ENCODE data around the gene CCND1. TPM values are rescaled to one million over a fixed set of nuclear protein-coding genes. Genes with fewer than 3 reads are reported as not detected.

The CCND1 gene
- total RNA-seq, 1 donor from 2014 or later, result 28.1 TPM

DNA sequence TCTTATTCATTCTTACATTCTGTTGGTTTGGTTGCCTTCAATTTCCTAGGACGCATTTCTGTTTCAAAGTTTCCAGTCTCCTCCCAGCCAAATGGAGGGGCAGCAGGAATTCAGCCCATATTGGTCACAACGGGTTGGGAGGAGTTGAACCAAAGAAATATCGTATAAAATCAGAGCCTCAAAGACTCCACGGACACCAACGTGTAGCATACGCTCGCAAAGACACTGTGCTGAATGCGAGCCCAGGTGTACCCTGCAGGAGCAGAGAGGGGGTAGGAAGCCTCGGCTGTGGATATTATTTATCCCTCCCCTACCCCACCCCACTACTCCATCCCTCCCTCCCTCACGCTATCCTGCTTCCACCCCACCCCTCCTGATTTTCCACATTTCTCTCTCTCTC, 15.5 kb upstream of the CCND1 start:
- intact Hi-C loops (cut with micrococcal nuclease), result no loop called here
- no peaks in the 10 kb centered on the region for H3K4me1 Mint-ChIP-seq (ENCODE audit: low read depth)
- H3K9me3 Mint-ChIP-seq, result peaks cover 3% of the 10 kb centered on the region
- no peaks in the 10 kb centered on the region for H3K36me3 Mint-ChIP-seq (ENCODE audit: low read depth)
- H3K4me3 Mint-ChIP-seq, result no peak overlapping the region
- DNase-seq (ENCODE audit: low spot score), result no peak
- H3K27ac Mint-ChIP-seq, result no peak overlapping the region
- H3K27me3 Mint-ChIP-seq (ENCODE audit: insufficient read depth), result peaks cover 12% of the 10 kb centered on the region

DNA sequence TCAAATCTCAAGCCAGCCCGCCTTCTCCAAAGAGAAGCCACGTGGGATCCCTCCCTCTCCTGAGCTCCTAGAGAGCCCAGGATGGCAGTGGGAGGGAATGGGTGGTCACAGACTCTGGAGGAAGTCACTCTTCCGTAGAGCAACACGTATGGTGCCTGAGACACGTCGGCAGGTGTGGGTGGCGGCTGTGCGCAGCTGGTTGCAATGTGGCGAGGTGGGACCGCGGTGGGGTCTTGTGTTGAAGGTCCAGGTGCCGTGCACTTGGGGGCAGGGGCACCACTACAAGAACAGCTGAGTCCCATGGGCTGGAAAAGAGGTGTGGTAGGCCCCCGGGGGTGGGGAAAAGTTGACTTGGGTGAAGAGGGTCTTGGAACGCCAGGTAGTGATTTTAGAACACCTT, 13.4 kb upstream of the CCND1 start:
- Mint-ChIP-seq H3K27me3 (ENCODE audit: insufficient read depth) (peaks cover 20% of the 10 kb centered on the region), H3K4me1 (ENCODE audit: low read depth) (no peaks in the 10 kb centered on the region), H3K9me3 (peaks cover 3% of the 10 kb centered on the region), H3K27ac (no peak overlapping the region), H3K36me3 (ENCODE audit: low read depth) (no peaks in the 10 kb centered on the region), H3K4me3 (no peak overlapping the region)
- intact Hi-C loops (cut with micrococcal nuclease), result no loop called here
- no peak for DNase-seq (ENCODE audit: low spot score)

DNA sequence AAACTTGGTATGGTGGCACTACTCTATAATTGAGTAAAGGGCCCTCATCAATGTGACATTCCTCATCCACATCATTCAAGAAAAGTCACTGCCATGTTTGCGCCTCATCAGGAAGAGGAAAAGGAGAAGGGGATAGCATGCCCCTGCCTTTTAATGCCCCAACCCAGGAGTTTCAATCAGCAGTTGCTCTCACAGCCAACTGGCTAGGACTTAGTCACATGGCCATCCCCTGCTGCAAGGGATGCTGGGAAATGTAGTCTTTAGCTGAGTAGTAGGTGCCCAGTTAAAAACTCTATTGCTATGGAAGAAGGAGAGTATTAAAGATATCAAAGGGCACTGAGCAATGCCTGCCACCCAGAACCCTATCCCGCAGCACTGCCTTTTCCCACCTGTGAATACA, 10.9 kb upstream of the CCND1 start:
- Mint-ChIP-seq H3K9me3 (peaks cover 3% of the 10 kb centered on the region), H3K27ac (no peak overlapping the region), H3K36me3 (ENCODE audit: low read depth) (no peaks in the 10 kb centered on the region), H3K27me3 (ENCODE audit: insufficient read depth) (peaks cover 30% of the 10 kb centered on the region), H3K4me3 (no peak overlapping the region), H3K4me1 (ENCODE audit: low read depth) (no peaks in the 10 kb centered on the region)
- intact Hi-C loops (cut with micrococcal nuclease), result no loop called here
- DNase-seq (ENCODE audit: low spot score), result no peak

DNA sequence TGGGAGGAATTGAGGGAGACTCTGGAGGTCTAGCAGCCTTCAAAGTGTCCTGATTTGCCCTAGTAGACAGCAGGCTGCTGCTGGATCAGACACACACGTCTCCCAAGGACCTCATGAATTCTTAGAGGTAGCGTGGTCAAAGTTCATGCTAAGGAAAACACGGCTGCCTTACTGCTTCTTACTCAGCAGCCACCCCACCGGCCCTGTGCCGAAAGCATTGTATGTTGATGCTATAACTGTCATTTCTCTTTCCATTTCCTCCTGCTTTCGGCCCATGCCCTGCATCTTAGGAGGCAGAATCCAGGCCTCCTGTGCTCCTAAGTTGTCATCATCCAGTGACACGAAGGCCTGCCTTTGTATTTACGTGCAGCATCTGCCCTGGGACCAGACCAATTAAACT, 10.5 kb upstream of the CCND1 start:
- no peak for DNase-seq (ENCODE audit: low spot score)
- Mint-ChIP-seq H3K4me3 (no peak overlapping the region), H3K27ac (no peak overlapping the region), H3K27me3 (ENCODE audit: insufficient read depth) (peaks cover 34% of the 10 kb centered on the region), H3K4me1 (ENCODE audit: low read depth) (no peaks in the 10 kb centered on the region), H3K9me3 (peaks cover 3% of the 10 kb centered on the region), H3K36me3 (ENCODE audit: low read depth) (no peaks in the 10 kb centered on the region)
- intact Hi-C loops (cut with micrococcal nuclease), result no loop called here

DNA sequence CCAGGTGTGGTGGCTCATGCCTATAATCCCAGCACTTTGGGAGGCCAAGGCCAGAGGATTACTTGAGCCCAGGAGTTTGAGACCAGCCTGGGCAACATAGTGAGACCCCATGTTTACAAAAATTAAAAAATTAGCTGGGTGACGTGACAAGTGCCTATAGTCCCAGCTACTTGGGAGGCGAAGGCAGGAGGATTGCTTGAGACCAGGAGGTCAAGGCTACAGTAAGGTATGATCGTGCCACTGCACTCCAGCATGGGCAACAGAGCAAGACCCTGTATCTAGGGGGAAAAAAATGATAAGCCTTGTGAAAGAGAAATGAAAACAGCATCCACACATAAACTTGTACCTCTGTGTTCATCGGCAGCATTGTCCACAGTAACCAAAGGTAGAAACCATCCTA, 8.1 kb upstream of the CCND1 start:
- no peak for DNase-seq (ENCODE audit: low spot score)
- H3K4me1 Mint-ChIP-seq (ENCODE audit: low read depth), result no peaks in the 10 kb centered on the region
- intact Hi-C loops (cut with micrococcal nuclease), result no loop called here
- H3K27ac Mint-ChIP-seq, result no peak overlapping the region
- no peak overlapping the region for H3K4me3 Mint-ChIP-seq
- no peaks in the 10 kb centered on the region for H3K36me3 Mint-ChIP-seq (ENCODE audit: low read depth)
- peaks cover 3% of the 10 kb centered on the region for H3K9me3 Mint-ChIP-seq
- peaks cover 47% of the 10 kb centered on the region for H3K27me3 Mint-ChIP-seq (ENCODE audit: insufficient read depth)

DNA sequence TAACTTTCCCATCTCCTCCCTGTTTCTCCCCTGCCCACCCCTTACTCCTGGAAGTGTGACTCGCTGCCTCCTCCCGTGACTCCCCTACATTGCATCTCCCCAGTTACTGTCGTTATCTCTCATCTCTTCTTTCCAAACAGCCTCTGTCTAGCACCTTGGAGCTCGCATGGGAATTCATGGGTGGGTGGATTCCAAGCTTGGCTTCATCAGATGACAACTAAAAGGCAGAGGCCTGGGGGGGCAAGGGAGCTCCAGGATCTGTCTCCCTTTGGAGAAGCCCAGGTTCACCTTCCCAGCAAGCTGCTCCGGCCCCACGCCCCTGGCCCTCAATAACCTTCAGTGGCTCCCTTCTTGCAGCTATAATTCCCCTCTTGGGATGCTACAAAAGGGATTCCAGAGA, 6.9 kb upstream of the CCND1 start:
- H3K27ac Mint-ChIP-seq, result no peak overlapping the region
- intact Hi-C loops (cut with micrococcal nuclease), result no loop called here

DNA sequence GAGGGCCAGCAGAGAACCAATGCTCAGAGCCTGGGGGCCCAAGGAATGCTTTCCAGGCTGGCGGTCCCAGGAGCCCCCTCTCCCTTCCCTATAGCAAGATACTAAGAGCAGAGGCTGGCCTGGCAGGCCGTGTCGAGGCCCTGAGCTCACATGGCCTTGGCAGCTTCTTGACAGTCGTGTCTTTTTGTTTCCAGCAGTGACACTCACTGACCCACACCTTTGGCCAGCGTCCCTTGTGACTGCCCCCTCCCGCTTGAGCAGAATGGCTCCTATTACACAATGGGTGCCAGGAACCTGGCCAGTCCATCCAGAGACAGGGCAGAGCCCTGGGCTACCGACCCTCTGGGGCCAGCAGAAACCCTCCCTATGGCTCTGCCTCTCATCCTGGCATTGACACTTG, 6.4 kb upstream of the CCND1 start:
- Mint-ChIP-seq H3K9me3 (peaks cover under 1% of the 10 kb centered on the region), H3K36me3 (ENCODE audit: low read depth) (no peaks in the 10 kb centered on the region), H3K4me3 (no peak overlapping the region), H3K4me1 (ENCODE audit: low read depth) (no peaks in the 10 kb centered on the region), H3K27me3 (ENCODE audit: insufficient read depth) (peaks cover 55% of the 10 kb centered on the region), H3K27ac (no peak overlapping the region)
- no peak for DNase-seq (ENCODE audit: low spot score)
- intact Hi-C loops (cut with micrococcal nuclease), result no loop called here

More for the DNA sequence above, 6.9 kb upstream of the CCND1 start:
- DNase-seq (ENCODE audit: low spot score), result no peak
- peaks cover 3% of the 10 kb centered on the region for H3K9me3 Mint-ChIP-seq
- H3K4me3 Mint-ChIP-seq, result no peak overlapping the region
- no peaks in the 10 kb centered on the region for H3K36me3 Mint-ChIP-seq (ENCODE audit: low read depth)
- H3K27me3 Mint-ChIP-seq (ENCODE audit: insufficient read depth), result peaks cover 53% of the 10 kb centered on the region
- no peaks in the 10 kb centered on the region for H3K4me1 Mint-ChIP-seq (ENCODE audit: low read depth)

DNA sequence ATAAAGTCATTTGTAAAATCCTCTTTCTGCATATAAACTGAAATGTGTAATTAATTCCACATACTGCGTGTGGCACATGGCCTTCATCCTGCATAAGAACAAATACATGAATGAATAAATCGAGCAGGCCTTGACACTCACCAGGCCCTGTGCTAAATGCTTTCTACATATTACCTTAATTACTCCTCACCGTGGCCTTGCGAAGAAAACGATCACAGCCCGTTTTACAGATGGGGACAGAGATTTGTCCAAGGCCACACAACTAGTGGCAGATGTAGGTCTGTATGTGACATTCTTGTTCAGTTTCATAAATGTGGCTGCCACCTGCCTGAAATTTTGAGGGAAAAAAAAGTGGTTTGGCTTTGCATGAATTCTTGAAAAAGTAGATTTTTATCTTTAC, 5.8 kb upstream of the CCND1 start:
- Mint-ChIP-seq H3K4me1 (ENCODE audit: low read depth) (no peaks in the 10 kb centered on the region), H3K4me3 (no peak overlapping the region), H3K36me3 (ENCODE audit: low read depth) (no peaks in the 10 kb centered on the region), H3K9me3 (no peaks in the 10 kb centered on the region), H3K27ac (no peak overlapping the region), H3K27me3 (ENCODE audit: insufficient read depth) (peaks cover 57% of the 10 kb centered on the region)
- no peak for DNase-seq (ENCODE audit: low spot score)
- intact Hi-C loops (cut with micrococcal nuclease), result no loop called here

DNA sequence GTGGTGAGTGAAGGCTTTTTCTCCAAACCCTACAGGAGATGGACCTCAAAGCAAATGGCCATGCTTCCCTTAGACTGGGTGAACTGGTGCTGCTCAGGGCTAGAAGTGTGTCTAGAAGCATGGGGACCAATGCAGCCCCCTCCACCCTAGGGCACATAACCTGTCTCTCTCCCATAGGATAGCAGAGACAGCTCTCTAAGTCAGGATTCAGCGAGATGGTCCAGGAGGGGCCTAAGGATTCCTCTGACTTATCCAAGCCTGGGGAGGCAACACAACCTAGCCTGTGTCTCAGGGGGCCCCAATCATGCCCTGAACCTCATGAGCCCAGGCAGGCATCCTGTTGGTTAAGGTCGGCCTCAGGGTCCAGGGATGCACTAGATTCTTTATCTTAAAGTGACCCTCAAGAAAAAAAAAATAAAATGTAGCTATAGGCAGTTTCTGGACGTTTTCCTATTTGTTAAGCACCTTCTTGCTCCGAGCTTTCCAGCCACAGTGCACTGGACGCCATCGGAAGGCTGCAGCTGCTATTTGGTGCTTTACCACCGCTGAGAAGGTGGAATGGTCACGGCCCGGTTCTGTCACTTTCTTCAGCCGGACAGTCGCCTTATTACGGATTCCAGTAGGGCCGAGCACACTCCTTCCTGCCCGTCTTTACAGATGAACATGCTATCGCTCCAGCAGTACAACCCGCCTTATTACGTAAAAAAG, 5.0 kb upstream of the CCND1 start:
- Mint-ChIP-seq H3K36me3 (ENCODE audit: low read depth) (no peaks in the 10 kb centered on the region), H3K27me3 (ENCODE audit: insufficient read depth) (peaks cover 63% of the 10 kb centered on the region), H3K4me3 (no peak overlapping the region), H3K27ac (peak overlapping the region; percentile 31), H3K4me1 (ENCODE audit: low read depth) (no peaks in the 10 kb centered on the region), H3K9me3 (no peaks in the 10 kb centered on the region)
- intact Hi-C loops (cut with micrococcal nuclease), result no loop called here
- DNase-seq (ENCODE audit: low spot score), result no peak

DNA sequence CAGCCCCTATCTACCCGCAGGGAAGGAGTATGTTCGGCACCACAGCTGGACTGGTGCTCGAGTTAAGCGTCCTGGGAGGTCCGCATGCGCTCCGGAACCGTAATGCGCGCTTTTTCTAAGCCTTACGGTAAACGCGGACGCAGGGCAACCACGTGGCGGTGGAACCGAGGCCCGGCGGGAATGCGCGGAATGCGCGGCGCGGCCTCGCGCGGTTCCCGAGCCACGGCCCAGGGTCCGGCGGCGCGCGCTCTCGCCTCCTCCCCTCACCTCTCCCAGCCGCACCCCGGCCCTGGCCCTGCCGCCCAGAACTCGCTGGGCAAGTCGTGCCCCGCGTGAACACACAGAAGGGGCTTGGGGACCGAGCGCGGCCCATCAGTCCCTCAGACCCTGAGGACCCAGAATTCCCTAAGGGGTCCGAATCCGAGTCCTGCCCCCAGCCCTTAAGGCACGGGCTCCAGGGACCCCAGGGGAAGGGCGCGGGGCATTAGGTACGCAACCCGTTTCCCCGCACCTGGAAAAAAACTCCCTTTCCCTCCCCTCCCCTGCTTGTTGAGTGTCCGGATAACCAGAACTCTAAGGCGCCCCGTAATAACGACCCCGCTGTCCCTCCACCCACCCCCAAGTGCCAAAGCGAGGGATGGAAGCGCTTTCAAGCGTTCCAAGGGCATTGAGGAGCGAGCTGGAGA, 4.3 kb upstream of the CCND1 start:
- intact Hi-C loops (cut with micrococcal nuclease), result no loop called here
- no peak for DNase-seq (ENCODE audit: low spot score)
- no peaks in the 10 kb centered on the region for H3K4me1 Mint-ChIP-seq (ENCODE audit: low read depth)
- H3K4me3 Mint-ChIP-seq, result no peak overlapping the region
- peak overlapping the region; percentile 71 for H3K27ac Mint-ChIP-seq
- H3K9me3 Mint-ChIP-seq, result no peaks in the 10 kb centered on the region
- H3K27me3 Mint-ChIP-seq (ENCODE audit: insufficient read depth), result peaks cover 65% of the 10 kb centered on the region
- no peaks in the 10 kb centered on the region for H3K36me3 Mint-ChIP-seq (ENCODE audit: low read depth)

DNA sequence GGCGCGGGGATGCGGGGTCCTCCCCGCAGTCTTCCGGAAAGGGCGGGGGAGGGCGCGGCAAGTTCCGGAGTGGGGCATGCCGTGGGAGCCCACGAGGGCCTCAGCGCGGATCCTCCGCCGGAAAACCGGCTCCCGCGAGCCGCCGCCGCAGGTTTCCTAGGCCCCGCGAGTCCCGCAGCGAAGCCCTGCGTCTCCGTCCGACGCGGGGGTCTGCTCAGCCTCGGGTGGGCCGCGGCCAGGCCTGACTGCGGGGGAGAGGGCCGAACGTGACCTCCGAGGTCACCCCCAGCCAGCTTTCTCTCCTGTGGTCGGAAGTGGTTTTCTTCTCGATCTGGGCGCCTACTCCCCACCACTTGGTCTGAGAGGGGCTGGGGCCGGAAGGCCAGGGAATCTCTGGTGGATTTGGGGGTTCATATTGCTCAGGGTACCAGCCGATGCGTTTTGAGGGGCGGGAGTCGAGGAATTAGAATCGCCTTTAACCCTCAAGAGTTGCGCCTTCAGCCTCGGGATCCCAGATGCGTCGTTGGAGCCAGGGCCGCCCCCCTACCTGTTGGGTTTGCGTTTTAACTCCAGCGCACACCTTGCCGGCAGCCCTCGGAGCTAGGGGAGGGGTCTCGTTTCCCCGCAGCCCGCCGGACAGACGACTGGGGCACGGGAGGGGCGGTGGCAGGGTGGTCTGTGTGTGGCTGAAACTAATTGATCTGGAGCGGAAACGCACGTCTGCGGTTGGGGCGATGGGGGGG, 3.6 kb upstream of the CCND1 start:
- intact Hi-C loops (cut with micrococcal nuclease), result no loop called here
- Mint-ChIP-seq H3K9me3 (no peaks in the 10 kb centered on the region), H3K36me3 (ENCODE audit: low read depth) (no peaks in the 10 kb centered on the region), H3K4me1 (ENCODE audit: low read depth) (no peaks in the 10 kb centered on the region), H3K27ac (no peak overlapping the region), H3K27me3 (ENCODE audit: insufficient read depth) (peaks cover 60% of the 10 kb centered on the region), H3K4me3 (no peak overlapping the region)
- no peak for DNase-seq (ENCODE audit: low spot score)

DNA sequence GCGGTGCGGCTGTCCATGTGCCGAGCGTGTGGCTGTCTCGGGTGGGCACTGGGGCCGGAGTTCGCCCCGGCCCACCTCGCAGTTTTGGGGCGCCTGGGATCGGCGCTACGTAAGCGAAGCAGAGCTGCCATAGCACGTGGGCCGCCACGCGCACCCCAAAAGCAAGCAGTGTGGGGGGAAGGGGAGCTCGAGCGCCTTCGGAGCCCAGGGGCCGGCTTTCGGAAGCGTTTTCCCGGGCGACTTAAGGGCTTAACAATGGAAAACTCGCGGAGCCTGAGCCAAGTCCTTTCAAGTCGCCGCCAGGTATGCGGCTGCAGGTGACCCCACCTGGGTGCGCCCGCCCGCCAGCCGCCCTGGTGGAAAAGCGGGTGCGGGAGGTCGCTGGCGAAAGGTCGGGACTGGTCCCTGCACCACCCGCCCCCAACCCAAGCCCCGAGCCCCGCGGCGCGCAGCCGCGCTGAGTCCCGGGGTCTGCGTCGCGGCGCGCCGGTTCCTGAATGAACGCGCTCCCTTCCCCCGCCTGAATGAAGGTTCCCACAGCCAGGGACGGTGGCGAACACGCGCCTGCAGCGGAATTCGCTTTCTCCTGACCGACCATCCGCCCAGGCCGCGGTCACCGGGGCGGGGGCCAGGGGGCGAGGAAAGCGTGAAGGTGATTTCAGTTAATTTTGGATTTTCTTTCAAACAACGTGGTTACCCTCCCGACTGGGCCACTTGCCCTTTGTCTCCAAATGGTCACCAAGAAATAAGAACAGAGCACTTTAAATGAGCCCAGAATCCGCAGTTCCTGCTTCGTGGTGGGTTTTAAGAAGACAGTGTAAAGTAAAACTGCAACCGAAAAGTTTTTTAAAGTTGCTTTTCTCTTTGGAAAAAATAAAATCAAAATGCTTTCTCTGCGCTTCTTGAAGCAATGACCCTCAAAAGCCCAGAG, 2.8 kb upstream of the CCND1 start:
- intact Hi-C loops (cut with micrococcal nuclease), result no loop called here
- no peak for DNase-seq (ENCODE audit: low spot score)
- peaks cover 55% of the 10 kb centered on the region for H3K27me3 Mint-ChIP-seq (ENCODE audit: insufficient read depth)
- no peaks in the 10 kb centered on the region for H3K9me3 Mint-ChIP-seq
- no peaks in the 10 kb centered on the region for H3K36me3 Mint-ChIP-seq (ENCODE audit: low read depth)
- peak overlapping the region; percentile 26 for H3K4me3 Mint-ChIP-seq
- peak overlapping the region; percentile 29 for H3K27ac Mint-ChIP-seq
- H3K4me1 Mint-ChIP-seq (ENCODE audit: low read depth), result no peaks in the 10 kb centered on the region
